ENCODE measurements around the gene PI16. TPM values are rescaled to one million over a fixed set of nuclear protein-coding genes. Genes with fewer than 3 reads are reported as not detected.
"Not testable (repeated sequence)": the region's sequence is repeated elsewhere in the genome, so short reads cannot be mapped to it uniquely, and the experiment has no call there.

PI16 gene
- total RNA-seq, 2 experiments from 2014 or later = not detected

- POLR2A ChIA-PET = no interaction called here
- CTCF ChIA-PET = interaction anchor here (1.7 kb wide), 1 partner anchor 52 kb away, joined by 5 read pairs; the partner anchor contains the start of gene C6orf89
- H3K4me3 Mint-ChIP-seq = no peak overlapping the region
- H3K27me3 Mint-ChIP-seq = no peaks in the 10 kb centered on the region
- ATAC-seq (no peak), DNase-seq (no peak)
- intact Hi-C loops (cut with micrococcal nuclease) = no loop called here
- TF ChIP-seq CTCF (IDR thresholded peaks at IDR 0.05) = no peak
- no peaks in the 10 kb centered on the region for H3K36me3 Mint-ChIP-seq (ENCODE audit: low read depth)
- H3K4me1 Mint-ChIP-seq (ENCODE audit: low read depth) = no peaks in the 10 kb centered on the region
- no peaks in the 10 kb centered on the region for H3K9me3 Mint-ChIP-seq
- H3K27ac Mint-ChIP-seq = no peak overlapping the region
Measured at GRCh38 chr6:36937896-36938295, 16.6 kb upstream of the PI16 start.

GRCh38 chr6:36938536-36938935 is 16.0 kb upstream of the PI16 start:
- Mint-ChIP-seq H3K9me3 (no peaks in the 10 kb centered on the region), H3K4me1 (ENCODE audit: low read depth) (no peaks in the 10 kb centered on the region), H3K4me3 (no peak overlapping the region), H3K36me3 (ENCODE audit: low read depth) (no peaks in the 10 kb centered on the region), H3K27ac (no peak overlapping the region), H3K27me3 (no peaks in the 10 kb centered on the region)
- ChIA-PET POLR2A (no interaction called here), CTCF (no interaction called here)
- DNase-seq = no peak
- no peak for TF ChIP-seq CTCF (IDR thresholded peaks at IDR 0.05)
- intact Hi-C loops (cut with micrococcal nuclease) = no loop called here
- no peak for ATAC-seq

GRCh38 chr6:36939005-36939404 is 15.5 kb upstream of the PI16 start:
- H3K27ac Mint-ChIP-seq; H3K36me3 Mint-ChIP-seq (ENCODE audit: low read depth); ATAC-seq; H3K9me3 Mint-ChIP-seq; POLR2A ChIA-PET; H3K4me3 Mint-ChIP-seq; intact Hi-C loops (cut with micrococcal nuclease); CTCF ChIA-PET; H3K4me1 Mint-ChIP-seq (ENCODE audit: low read depth); H3K27me3 Mint-ChIP-seq; DNase-seq: not testable (repeated sequence)

GRCh38 chr6:36940027-36940426 is 14.5 kb upstream of the PI16 start:
- Mint-ChIP-seq H3K27me3 (no peaks in the 10 kb centered on the region), H3K27ac (no peak overlapping the region), H3K4me1 (ENCODE audit: low read depth) (peaks cover 4% of the 10 kb centered on the region), H3K36me3 (ENCODE audit: low read depth) (no peaks in the 10 kb centered on the region), H3K4me3 (no peak overlapping the region), H3K9me3 (no peaks in the 10 kb centered on the region)
- POLR2A ChIA-PET = no interaction called here
- TF ChIP-seq CTCF (IDR thresholded peaks at IDR 0.05) = no peak
- CTCF ChIA-PET = interaction anchor here (0.8 to 0.9 kb wide), 2 partner anchors 16 to 55 kb away, joined by 3 read pairs; no protein-coding TSS in a partner anchor
- ATAC-seq (no peak), DNase-seq (no peak)
- intact Hi-C loops (cut with micrococcal nuclease) = no loop called here

GRCh38 chr6:36941561-36941960 is 13.0 kb upstream of the PI16 start:
- H3K4me1 Mint-ChIP-seq (ENCODE audit: low read depth); POLR2A ChIA-PET; H3K4me3 Mint-ChIP-seq; H3K36me3 Mint-ChIP-seq (ENCODE audit: low read depth); intact Hi-C loops (cut with micrococcal nuclease); DNase-seq; H3K27ac Mint-ChIP-seq; CTCF ChIA-PET; H3K9me3 Mint-ChIP-seq; H3K27me3 Mint-ChIP-seq; ATAC-seq: not testable (repeated sequence)

- intact Hi-C loops (cut with micrococcal nuclease); H3K4me1 Mint-ChIP-seq (ENCODE audit: low read depth); H3K9me3 Mint-ChIP-seq; H3K4me3 Mint-ChIP-seq; H3K27me3 Mint-ChIP-seq; DNase-seq; ATAC-seq; POLR2A ChIA-PET; H3K36me3 Mint-ChIP-seq (ENCODE audit: low read depth); H3K27ac Mint-ChIP-seq; CTCF ChIA-PET: not testable (repeated sequence)
Measured at GRCh38 chr6:36942329-36942728, 12.2 kb upstream of the PI16 start.

- ChIA-PET POLR2A (no interaction called here), CTCF (no interaction called here)
- H3K9me3 Mint-ChIP-seq = no peaks in the 10 kb centered on the region
- intact Hi-C loops (cut with micrococcal nuclease) = no loop called here
- H3K27ac Mint-ChIP-seq = no peak overlapping the region
- H3K4me3 Mint-ChIP-seq = no peak overlapping the region
- no peak for TF ChIP-seq CTCF (IDR thresholded peaks at IDR 0.05)
- peaks cover 17% of the 10 kb centered on the region for H3K4me1 Mint-ChIP-seq (ENCODE audit: low read depth)
- ATAC-seq (peak; percentile 20), DNase-seq (no peak)
- no peaks in the 10 kb centered on the region for H3K27me3 Mint-ChIP-seq
- no peaks in the 10 kb centered on the region for H3K36me3 Mint-ChIP-seq (ENCODE audit: low read depth)
Measured at GRCh38 chr6:36944650-36945049, 9.9 kb upstream of the PI16 start.

Measured in activated CD8-positive, alpha-beta T cell treated with anti-CD3 and anti-CD28 coated beads for 36 hours (primary cell).